HepG2 (cell line): ENCODE data around the gene PTPRE. TPM values are rescaled to one million over a fixed set of nuclear protein-coding genes. Genes with fewer than 3 reads are reported as not detected.

Experiments used
- ATAC-seq: fragments of 200-7000 bp; cut with Tn5 transposase; 3 replicates; pipeline ENCODE4 v1.9.1; 2020; ENCODE audit warnings: mild to moderate bottlenecking, moderate library complexity
- BruUV-seq: library from RNA; stranded (reverse); fragments of 400-500 nt; replicated peaks from 2 replicates; lab custom pipeline; 2021; lab: Mats Ljungman, UMichigan
- CTCF ChIA-PET: fragments of 300-600 bp; formaldehyde crosslinking; extraction: SDS; loops from one replicate; lab custom pipeline; 2021; ENCODE audit warnings: low total read pairs, inconsistent platforms, low intra/inter-chr PET ratio; lab: Yijun Ruan, JAX
- POLR2A ChIA-PET: fragments of 350-600 bp; sonication (Branson Sonifier 250); formaldehyde crosslinking; loops from one replicate; lab custom pipeline; 2020; ENCODE audit warnings: antibody characterized with exemption, inconsistent platforms; lab: Yijun Ruan, JAX
- DNase-seq: peaks from one replicate; pipeline ENCODE4 v3.0.0-alpha.2; 2015; ENCODE audit warnings: low spot score
- FAIRE-seq: peaks from 3 replicates; lab custom pipeline; 2011; peaks lifted over from hg19 to GRCh38; lab: Jason Lieb, UNC
- H2AFZ ChIP-seq: one replicate; pipeline ENCODE4 v1.6.1; 2011; ENCODE audit warnings: low read length, inconsistent platforms
- H3K27ac ChIP-seq: fragments of 300-600 bp; 3 replicates; pipeline ENCODE4 v1.8.0; 2011; ENCODE audit warnings: mixed run types, mild to moderate bottlenecking, mixed read lengths, low read length, inconsistent platforms; ENCODE audit not compliant: insufficient read depth; ENCODE audit errors: extremely low read length
- H3K27me3 ChIP-seq, 2 experiments: fragments of 200-600 bp in 1 of 2; 2 replicates in 1 of 2; 3 replicates in 1 of 2; pipeline versions ENCODE4 v1.6.0 to v1.8.0; 2011; ENCODE audit warnings: low read length in 2 of 2, mild to moderate bottlenecking in 2 of 2, moderate library complexity in 2 of 2, inconsistent platforms in 1 of 2; ENCODE audit not compliant: insufficient read depth in 2 of 2, control insufficient read depth in 1 of 2
- H3K36me3 ChIP-seq, 2 experiments: fragments of 200-600 bp in 1 of 2; replicated peaks in 1 of 2; 2 replicates in 1 of 2; 3 replicates in 1 of 2; pipeline versions ENCODE4 v1.5.1 to v1.8.0; 2011; ENCODE audit warnings: low read length in 2 of 2, inconsistent platforms in 1 of 2; ENCODE audit not compliant: insufficient read depth in 2 of 2, control insufficient read depth in 1 of 2
- H3K4me1 ChIP-seq: 2 replicates; pipeline ENCODE4 v1.5.1; 2012; ENCODE audit warnings: low read length, inconsistent platforms; ENCODE audit not compliant: insufficient read depth
- H3K4me2 ChIP-seq: 2 replicates; pipeline ENCODE4 v1.6.0; 2011; ENCODE audit warnings: low read depth, low read length, inconsistent platforms
- H3K4me3 ChIP-seq, 3 experiments: fragments of 200-600 bp in 1 of 3; sonication (generic), shearing (Covaris generic) in 1 of 3; replicated peaks in 1 of 3; 2 replicates each; pipeline ENCODE4 v1.5.1; 2011 to 2016; ENCODE audit warnings: low read length in 3 of 3, inconsistent platforms in 2 of 3, low read depth in 2 of 3, mild to moderate bottlenecking in 2 of 3, control low read depth in 1 of 3, mixed read lengths in 1 of 3; ENCODE audit not compliant: insufficient read depth in 1 of 3
- H3K79me2 ChIP-seq: one replicate; pipeline ENCODE4 v1.6.1; 2011; ENCODE audit warnings: low read length, inconsistent platforms; ENCODE audit not compliant: insufficient read depth
- H3K9ac ChIP-seq: 2 replicates; pipeline ENCODE4 v1.6.0; 2011; ENCODE audit warnings: mild to moderate bottlenecking, low read depth, low read length, inconsistent platforms; ENCODE audit not compliant: insufficient read depth
- H3K9me3 ChIP-seq: 2 replicates; pipeline ENCODE4 v1.5.1; 2012; ENCODE audit warnings: mild to moderate bottlenecking, low read length
- H4K20me1 ChIP-seq: 2 replicates; pipeline ENCODE4 v1.6.0; 2011; ENCODE audit warnings: inconsistent platforms, mild to moderate bottlenecking, low read length, moderate library complexity; ENCODE audit not compliant: insufficient read depth
- CENPT ChIP-seq: sonication (generic); formaldehyde crosslinking; IDR thresholded peaks from 2 replicates; pipeline ENCODE4 v1.8.0; 2022; ENCODE audit warnings: low read depth, mild to moderate bottlenecking, moderate library complexity, missing genetic modification reagents
- DNMT1 ChIP-seq: sonication (generic); formaldehyde crosslinking; IDR thresholded peaks from 2 replicates; pipeline ENCODE4 v1.5.1; 2020; ENCODE audit warnings: mild to moderate bottlenecking, missing genetic modification reagents
- MAFK ChIP-seq, 2 experiments: IDR thresholded peaks in 1 of 2; conservative IDR thresholded peaks in 1 of 2; 2 replicates each; pipeline ENCODE4 v1.6.1; 2011; ENCODE audit warnings: improper control_type of control experiment in 2 of 2, low read length in 2 of 2
- MYNN ChIP-seq: sonication (generic); formaldehyde crosslinking; IDR thresholded peaks from 2 replicates; pipeline ENCODE4 v1.4.0; 2020; ENCODE audit warnings: mild to moderate bottlenecking, low read depth, missing genetic modification reagents
- SMAD9 ChIP-seq: sonication (generic); formaldehyde crosslinking; IDR thresholded peaks from 2 replicates; pipeline ENCODE4 v1.5.1; 2020; ENCODE audit warnings: mild to moderate bottlenecking, missing genetic modification reagents
- SMARCC2 ChIP-seq: fragments of 450-650 bp; IDR thresholded peaks from 2 replicates; pipeline ENCODE4 v1.6.1; 2017; ENCODE audit warnings: antibody characterized with exemption, mild to moderate bottlenecking
- ZKSCAN8 ChIP-seq: IDR thresholded peaks from 2 replicates; pipeline ENCODE4 v1.6.1; 2016; ENCODE audit warnings: borderline replicate concordance, missing genetic modification reagents, missing compliant biosample characterization
- ZNF616 ChIP-seq: sonication (generic); formaldehyde crosslinking; IDR thresholded peaks from 2 replicates; pipeline ENCODE4 v1.5.0; 2020; ENCODE audit warnings: low read depth, mild to moderate bottlenecking, missing genetic modification reagents
- ZNF678 ChIP-seq: sonication (generic); formaldehyde crosslinking; IDR thresholded peaks from 2 replicates; pipeline ENCODE4 v1.4.0; 2020; ENCODE audit warnings: mild to moderate bottlenecking, missing genetic modification reagents
- ZNF75D ChIP-seq: sonication (generic); formaldehyde crosslinking; IDR thresholded peaks from 2 replicates; pipeline ENCODE4 v1.8.1; 2023; ENCODE audit warnings: missing genetic modification reagents, mild to moderate bottlenecking, borderline replicate concordance
- WGBS: methylation state at CpG from one replicate; pipeline ENCODE4 v1.1.6; 2017; ENCODE audit warnings: low lambda C conversion rate; 5-methylcytosine and 5-hydroxymethylcytosine counted together
- in situ Hi-C: cut with HindIII; loops from 2 replicates; pipeline ENCODE4 v1.10.0; 2017; ENCODE audit warnings: low pct_unique_long_range_greater_than_20kb; ENCODE audit not compliant: extremely low pct_ligation_motif_present
- intact Hi-C: fragments of 100-400 bp; cut with micrococcal nuclease; formaldehyde crosslinking; loops from one replicate; pipeline ENCODE4 v1.10.0; 2022; ENCODE audit not compliant: unreplicated experiment
- polyA plus RNA-seq, 8 experiments: library from polyadenylated mRNA; depleted of rRNA in 3 of 8; stranded (reverse) in 7 of 8; unstranded in 1 of 8; fragments of >200 nt; fragmentation: Illumina TruSeq in 4 of 8; extraction: Trizol in 4 of 8; gene quantifications; 2 replicates each; pipeline versions ENCODE4 v1.2.1 to v1.2.3, GENCODE V29; 2011 to 2016; ENCODE audit warnings: low read depth in 4 of 8, missing spikeins in 1 of 8, mixed read lengths in 1 of 8; ENCODE audit not compliant: insufficient read depth in 1 of 8
- total RNA-seq, 5 experiments: library from RNA; depleted of rRNA; stranded (reverse); fragments of >200 nt; fragmentation: Illumina TruSeq; extraction: Trizol; gene quantifications; 2 replicates each; pipeline ENCODE4 v1.2.3, GENCODE V29; 2016; ENCODE audit warnings: low read depth in 1 of 5
- TF ChIP-seq, protein P1 (sequence below): sonication (generic); formaldehyde crosslinking; conservative IDR thresholded peaks from 2 replicates; pipeline ENCODE4 v1.4.0; 2020; ENCODE audit warnings: missing genetic modification reagents
- TF ChIP-seq, protein P2 (sequence below): sonication (generic); formaldehyde crosslinking; IDR thresholded peaks from 2 replicates; pipeline ENCODE4 v1.8.1; 2022; ENCODE audit warnings: low read depth, mild to moderate bottlenecking, missing genetic modification reagents
- TF ChIP-seq, protein P3 (sequence below): sonication (generic); formaldehyde crosslinking; IDR thresholded peaks from 2 replicates; pipeline ENCODE4 v1.4.0; 2020; ENCODE audit warnings: missing genetic modification reagents, mild to moderate bottlenecking, borderline replicate concordance

The PTPRE gene
- total and polyA plus RNA-seq, 2 of the 13 experiments (the other 11 are each of a cell fraction or from before 2014, with no cell fraction given): 0.01 to 0.02 TPM

DNA sequence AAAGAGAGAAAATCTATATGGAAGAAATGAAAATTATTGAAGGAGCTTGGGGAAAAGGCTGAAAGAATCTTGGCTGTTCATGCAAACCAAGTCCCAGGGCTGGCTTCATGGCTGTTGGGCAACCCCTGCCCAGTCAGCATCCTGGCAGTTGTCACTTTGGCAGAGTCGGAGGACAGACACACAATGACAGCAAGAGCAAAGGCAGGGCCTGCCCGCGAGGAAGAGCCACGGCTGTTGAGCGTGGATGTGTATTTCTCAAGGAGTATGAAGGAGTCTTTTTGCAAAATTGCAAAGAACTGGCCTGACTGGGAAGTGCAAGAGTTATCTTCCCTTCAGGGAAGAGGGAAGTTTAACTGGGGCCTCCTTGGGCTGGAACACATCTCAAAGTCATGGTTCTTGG is 11.7 kb downstream of the PTPRE start:
- Histone ChIP-seq H3K36me3 (no peaks in the 10 kb centered on the region), H4K20me1 (no peaks in the 10 kb centered on the region), H3K4me2 (no peak overlapping the region), H3K9ac (no peak overlapping the region), H3K4me1 (no peaks in the 10 kb centered on the region), H3K4me3 (no peak overlapping the region), H3K27ac (no peak overlapping the region), H3K27me3 (peaks cover 0 to 8% of the 10 kb centered on the region in 2 experiments; a peak in 2 of 5 replicates), H3K79me2 (no peaks in the 10 kb centered on the region), H2AFZ (no peak overlapping the region), H3K9me3 (no peaks in the 10 kb centered on the region)
- ChIA-PET POLR2A (no interaction called here), CTCF (no interaction called here)
- in situ Hi-C loops: no loop called here
- FAIRE-seq (no peak), ATAC-seq (no peak), DNase-seq (no peak)
- no TSS peak for BruUV-seq
- no peak for TF ChIP-seq ZKSCAN8 (CRISPR knock-in tag)
- no peak for TF ChIP-seq ZNF678 (CRISPR knock-in tag)
- no peak for TF ChIP-seq DNMT1 (CRISPR knock-in tag)
- TF ChIP-seq SMARCC2: no peak
- TF ChIP-seq ZNF75D (CRISPR knock-in tag): no peak
- intact Hi-C loops: no loop called here
- WGBS: 61% methylated on average over 5 of the region's 5 CpGs

DNA sequence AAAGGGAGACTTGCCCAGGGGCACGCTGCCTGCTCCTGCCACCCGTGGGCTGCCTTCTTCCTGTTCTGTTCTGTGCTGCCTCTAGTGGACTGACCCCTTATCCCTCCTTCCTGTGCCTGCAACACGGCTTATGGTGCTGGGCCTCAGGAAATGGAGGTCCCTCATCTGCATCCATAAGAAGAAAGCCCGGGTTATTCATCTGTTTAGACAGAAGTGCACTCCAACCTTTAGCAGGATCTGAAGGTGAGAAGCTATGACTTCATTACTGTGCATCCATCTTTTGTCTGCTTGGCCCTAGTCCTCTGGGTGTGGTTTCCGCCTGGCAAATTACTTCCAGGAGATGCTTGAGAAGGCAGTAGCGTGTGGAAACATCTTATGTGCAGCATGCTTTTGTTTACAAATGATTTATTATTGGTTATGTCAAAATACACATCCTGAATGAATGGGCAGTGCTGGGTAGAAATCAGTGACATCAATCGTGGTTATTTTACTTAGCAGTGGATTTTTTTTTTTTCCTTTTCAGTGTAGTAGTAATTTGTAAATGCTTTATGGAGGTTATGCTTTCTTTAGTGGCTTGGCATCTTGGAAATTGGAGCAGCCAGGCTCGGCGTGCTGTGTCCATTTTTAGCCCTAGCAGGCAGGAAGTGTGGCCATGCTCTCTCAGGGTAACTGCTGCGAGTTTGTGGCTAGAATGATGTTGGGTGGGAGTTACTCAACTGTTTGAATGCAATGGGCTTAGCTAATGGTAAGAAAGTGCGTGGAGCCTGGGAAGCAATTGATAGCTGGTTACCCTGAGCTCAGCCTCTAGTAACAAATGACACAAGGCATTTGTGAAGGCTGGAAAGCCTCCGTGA is 12.7 kb downstream of the PTPRE start:
- H3K4me2 ChIP-seq: no peak overlapping the region
- in situ Hi-C loops: no loop called here
- no peak for TF ChIP-seq ZNF616 (CRISPR knock-in tag)
- no peak for TF ChIP-seq CENPT (CRISPR knock-in tag)
- TF ChIP-seq SMAD9 (CRISPR knock-in tag): no peak
- TF ChIP-seq, protein P1, sequence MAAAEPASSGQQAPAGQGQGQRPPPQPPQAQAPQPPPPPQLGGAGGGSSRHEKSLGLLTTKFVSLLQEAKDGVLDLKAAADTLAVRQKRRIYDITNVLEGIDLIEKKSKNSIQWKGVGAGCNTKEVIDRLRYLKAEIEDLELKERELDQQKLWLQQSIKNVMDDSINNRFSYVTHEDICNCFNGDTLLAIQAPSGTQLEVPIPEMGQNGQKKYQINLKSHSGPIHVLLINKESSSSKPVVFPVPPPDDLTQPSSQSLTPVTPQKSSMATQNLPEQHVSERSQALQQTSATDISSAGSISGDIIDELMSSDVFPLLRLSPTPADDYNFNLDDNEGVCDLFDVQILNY (CRISPR knock-in tag): no peak
- TF ChIP-seq, protein P2, sequence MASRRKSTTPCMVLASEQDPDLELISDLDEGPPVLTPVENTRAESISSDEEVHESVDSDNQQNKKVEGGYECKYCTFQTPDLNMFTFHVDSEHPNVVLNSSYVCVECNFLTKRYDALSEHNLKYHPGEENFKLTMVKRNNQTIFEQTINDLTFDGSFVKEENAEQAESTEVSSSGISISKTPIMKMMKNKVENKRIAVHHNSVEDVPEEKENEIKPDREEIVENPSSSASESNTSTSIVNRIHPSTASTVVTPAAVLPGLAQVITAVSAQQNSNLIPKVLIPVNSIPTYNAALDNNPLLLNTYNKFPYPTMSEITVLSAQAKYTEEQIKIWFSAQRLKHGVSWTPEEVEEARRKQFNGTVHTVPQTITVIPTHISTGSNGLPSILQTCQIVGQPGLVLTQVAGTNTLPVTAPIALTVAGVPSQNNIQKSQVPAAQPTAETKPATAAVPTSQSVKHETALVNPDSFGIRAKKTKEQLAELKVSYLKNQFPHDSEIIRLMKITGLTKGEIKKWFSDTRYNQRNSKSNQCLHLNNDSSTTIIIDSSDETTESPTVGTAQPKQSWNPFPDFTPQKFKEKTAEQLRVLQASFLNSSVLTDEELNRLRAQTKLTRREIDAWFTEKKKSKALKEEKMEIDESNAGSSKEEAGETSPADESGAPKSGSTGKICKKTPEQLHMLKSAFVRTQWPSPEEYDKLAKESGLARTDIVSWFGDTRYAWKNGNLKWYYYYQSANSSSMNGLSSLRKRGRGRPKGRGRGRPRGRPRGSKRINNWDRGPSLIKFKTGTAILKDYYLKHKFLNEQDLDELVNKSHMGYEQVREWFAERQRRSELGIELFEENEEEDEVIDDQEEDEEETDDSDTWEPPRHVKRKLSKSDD (CRISPR knock-in tag): no peak
- TF ChIP-seq, protein P3, sequence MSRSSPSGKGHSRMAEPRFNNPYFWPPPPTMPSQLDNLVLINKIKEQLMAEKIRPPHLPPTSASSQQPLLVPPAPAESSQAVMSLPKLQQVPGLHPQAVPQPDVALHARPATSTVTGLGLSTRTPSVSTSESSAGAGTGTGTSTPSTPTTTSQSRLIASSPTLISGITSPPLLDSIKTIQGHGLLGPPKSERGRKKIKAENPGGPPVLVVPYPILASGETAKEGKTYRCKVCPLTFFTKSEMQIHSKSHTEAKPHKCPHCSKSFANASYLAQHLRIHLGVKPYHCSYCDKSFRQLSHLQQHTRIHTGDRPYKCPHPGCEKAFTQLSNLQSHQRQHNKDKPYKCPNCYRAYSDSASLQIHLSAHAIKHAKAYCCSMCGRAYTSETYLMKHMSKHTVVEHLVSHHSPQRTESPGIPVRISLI: no peak
- TF ChIP-seq MYNN (CRISPR knock-in tag): no peak
- no peak for TF ChIP-seq MAFK (conservative IDR thresholded peaks at IDR 0.05 in 1 of 2, IDR thresholded peaks at IDR 0.05 in 1 of 2; ENCODE audit: low read length in 2 of 2)

More for the DNA sequence above, 12.7 kb downstream of the PTPRE start:
- CTCF ChIA-PET: no interaction called here
- H3K27ac ChIP-seq: no peak overlapping the region
- H3K4me3 ChIP-seq: no peak overlapping the region
- 6% methylated on average over 11 of the region's 12 CpGs for WGBS
- H3K9ac ChIP-seq: no peak overlapping the region
- POLR2A ChIA-PET: no interaction called here
- no peaks in the 10 kb centered on the region for H3K9me3 ChIP-seq
- H3K4me1 ChIP-seq: no peaks in the 10 kb centered on the region
- intact Hi-C loops: no loop called here
- ATAC-seq (peak; percentile 62; the same call in 2 of the 3 replicates), DNase-seq (no peak), FAIRE-seq (no peak)
- H3K36me3 ChIP-seq: no peaks in the 10 kb centered on the region
- no peaks in the 10 kb centered on the region for H3K79me2 ChIP-seq
- peaks cover 0 to 8% of the 10 kb centered on the region in 2 experiments; a peak in 2 of 5 replicates for H3K27me3 ChIP-seq
- H2AFZ ChIP-seq: no peak overlapping the region
- H4K20me1 ChIP-seq: no peaks in the 10 kb centered on the region
- no TSS peak for BruUV-seq
